Choroid plexus epithelial cell (primary cell): Measurements from ENCODE around the gene MYH10.
"Not testable (repeated sequence)": the region's sequence is repeated elsewhere in the genome, so short reads cannot be mapped to it uniquely, and the experiment has no call there.

Experiments used
- DNase-seq: peaks from one replicate; pipeline ENCODE4 v3.0.0-alpha.2; 2010; ENCODE audit warnings: low read depth
- H3K4me3 ChIP-seq: 2 replicates; pipeline ENCODE4 v1.5.1; 2011; ENCODE audit warnings: low read depth, mild to moderate bottlenecking, control low read depth, low read length, moderate library complexity
- TF ChIP-seq, protein P1 (sequence below): conservative IDR thresholded peaks from 2 replicates; pipeline ENCODE4 v1.5.1; 2011; ENCODE audit warnings: low read depth, mild to moderate bottlenecking, control low read depth, inconsistent platforms, low read length, moderate library complexity

The MYH10 gene

DNA sequence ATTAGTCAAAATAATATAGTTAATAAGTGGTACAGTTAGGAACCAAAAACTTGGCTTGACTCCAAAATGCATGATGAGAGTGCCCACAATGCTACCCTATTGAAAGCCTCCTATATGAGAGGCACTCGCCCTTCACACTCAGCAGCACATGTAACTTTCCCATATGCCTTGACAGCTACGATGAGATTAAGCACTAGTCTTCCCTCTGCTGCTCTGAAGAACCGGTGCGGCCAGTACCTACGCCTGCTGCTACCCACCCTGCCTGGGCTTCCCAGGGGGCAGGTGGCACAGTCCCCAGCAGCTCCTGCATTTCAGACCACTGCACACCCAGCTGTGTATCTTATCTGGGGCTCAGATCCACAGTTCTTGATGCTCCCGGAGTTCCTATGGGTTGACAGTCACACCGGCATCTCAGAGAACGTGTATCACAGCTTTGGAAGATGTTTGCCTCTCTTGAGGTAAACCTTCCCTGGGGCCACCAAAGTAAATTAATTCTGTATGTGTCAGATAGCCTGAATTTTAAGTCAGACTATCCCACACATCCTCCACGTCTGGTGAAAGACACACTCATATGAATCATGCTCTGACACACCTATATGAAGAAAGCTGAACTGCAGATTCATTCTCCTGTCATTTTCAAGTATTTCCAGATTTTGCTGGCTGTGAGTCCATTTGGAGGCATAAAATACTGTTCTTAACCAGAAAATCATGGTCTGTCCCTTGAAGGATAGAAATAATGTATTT lies 77.8 kb downstream of the MYH10 start:
- H3K4me3 ChIP-seq: no peak overlapping the region
- peak; percentile 31 for DNase-seq
- TF ChIP-seq, protein P1, sequence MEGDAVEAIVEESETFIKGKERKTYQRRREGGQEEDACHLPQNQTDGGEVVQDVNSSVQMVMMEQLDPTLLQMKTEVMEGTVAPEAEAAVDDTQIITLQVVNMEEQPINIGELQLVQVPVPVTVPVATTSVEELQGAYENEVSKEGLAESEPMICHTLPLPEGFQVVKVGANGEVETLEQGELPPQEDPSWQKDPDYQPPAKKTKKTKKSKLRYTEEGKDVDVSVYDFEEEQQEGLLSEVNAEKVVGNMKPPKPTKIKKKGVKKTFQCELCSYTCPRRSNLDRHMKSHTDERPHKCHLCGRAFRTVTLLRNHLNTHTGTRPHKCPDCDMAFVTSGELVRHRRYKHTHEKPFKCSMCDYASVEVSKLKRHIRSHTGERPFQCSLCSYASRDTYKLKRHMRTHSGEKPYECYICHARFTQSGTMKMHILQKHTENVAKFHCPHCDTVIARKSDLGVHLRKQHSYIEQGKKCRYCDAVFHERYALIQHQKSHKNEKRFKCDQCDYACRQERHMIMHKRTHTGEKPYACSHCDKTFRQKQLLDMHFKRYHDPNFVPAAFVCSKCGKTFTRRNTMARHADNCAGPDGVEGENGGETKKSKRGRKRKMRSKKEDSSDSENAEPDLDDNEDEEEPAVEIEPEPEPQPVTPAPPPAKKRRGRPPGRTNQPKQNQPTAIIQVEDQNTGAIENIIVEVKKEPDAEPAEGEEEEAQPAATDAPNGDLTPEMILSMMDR: no peak

DNA sequence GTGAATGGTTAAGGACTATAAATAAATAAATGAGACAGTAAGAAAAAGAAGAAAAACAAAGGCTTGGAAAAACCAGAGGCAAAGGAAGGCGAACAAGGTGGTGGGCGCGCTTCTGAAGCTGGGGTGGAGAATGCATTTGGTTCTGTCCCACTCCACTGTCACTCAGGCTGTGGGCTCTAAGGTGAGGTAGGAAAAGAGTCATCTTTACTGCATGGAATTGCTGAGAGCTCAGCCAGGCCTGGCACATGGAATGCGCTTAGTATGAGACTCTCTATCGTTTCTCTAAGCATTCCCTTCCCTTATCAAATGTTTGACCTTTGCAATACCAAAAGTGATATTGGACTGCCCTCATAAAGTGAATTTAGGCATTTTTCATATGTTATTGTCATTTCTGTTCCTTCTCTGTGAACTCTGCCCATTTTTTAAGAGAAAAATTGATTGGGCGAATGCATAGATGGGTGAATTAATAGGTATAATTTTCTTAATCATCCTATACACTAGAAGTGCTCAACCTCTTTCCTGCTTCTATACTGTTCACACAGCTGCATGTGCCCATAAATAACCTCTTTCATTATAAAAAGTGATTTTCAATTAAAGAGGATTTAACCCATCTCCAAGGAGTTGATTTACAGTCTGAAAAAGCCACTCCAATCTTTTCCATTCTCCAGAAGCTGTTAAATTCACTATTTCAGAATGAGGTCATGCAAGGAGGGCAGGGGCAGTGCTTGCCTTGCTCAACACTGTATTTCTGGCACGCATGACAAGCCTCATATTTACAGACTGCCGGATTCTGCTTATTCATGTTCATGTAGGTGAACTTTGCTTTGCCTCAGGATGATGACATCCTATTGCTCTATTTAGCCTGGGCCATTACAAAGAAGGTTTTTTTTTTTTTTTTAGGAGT lies 87.7 kb downstream of the MYH10 start:
- TF ChIP-seq, protein P1: no peak
- DNase-seq: peak; percentile 98
- no peak overlapping the region for H3K4me3 ChIP-seq

DNA sequence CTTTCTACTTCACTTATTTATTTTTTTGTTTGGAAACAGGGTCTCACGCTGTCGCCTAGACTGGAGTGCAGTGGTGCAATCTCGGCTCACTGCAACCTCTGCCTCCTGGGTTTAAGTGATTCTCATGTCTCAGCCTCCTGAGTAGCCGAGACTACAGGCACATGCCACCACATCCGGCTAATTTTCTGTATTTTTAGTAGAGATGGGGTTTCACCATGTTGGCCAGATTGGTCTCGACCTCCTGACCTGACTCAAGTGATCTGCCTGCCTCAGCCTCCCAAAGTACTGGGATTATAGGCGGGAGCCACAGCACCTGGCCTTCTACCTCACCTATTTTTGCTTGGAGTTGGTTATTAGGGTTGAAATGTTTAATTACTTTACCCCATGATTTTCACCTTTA lies 90.5 kb downstream of the MYH10 start:
- not testable (repeated sequence) for H3K4me3 ChIP-seq, DNase-seq

DNA sequence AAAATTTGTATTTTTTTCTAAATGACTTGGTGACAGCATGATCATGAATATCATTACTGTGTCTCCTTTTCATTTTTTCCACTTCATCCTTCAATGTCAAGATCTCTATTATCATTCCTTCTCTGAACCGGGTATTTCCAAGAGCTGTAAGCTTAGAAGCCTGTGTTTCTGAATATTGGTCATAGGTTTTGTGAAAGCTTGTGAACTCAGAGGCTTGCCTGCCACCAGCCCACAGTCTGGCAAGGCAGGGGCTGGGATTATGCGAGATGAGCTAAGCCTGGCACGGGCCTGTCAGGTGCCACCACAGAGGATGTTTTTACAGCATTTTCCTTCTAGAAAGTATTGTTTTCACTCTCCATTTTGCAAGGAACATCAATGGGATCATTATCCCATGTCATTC lies 92.8 kb downstream of the MYH10 start:
- no peak overlapping the region for H3K4me3 ChIP-seq
- no peak for DNase-seq
- TF ChIP-seq, protein P1: no peak

DNA sequence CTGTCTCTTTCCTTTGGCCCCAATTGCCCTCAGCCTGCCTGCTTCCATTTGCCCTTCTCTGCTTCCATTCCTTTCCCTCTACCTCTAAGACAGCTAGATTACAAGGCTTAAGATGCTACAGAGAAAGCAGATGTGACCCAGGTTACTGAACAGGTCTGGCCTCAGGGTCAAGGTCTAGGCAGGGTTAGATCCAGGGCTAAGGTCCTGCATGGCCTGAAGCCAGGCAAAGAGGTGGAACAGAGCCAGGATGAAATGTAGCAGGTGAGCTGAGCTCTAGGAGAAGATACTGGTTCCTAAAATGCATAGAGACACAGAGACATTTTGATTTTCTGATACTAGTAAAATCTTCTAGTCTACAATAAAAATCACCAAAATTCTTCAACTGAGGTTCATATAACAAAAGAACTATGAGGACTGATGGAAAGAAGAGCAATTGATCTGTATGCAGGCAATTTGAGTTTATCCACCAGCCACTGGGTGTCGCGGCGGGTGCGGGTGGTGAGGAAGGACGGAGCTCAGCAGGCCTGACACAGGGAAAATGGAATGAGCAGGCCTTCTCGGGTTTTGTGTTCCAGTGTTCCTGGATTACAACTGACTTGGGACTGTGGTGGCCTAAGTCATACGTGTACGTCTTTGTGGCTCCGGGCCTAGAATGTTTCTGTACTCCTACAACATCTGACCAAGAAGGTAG lies 95.9 kb downstream of the MYH10 start:
- no peak overlapping the region for H3K4me3 ChIP-seq
- TF ChIP-seq, protein P1: no peak
- no peak for DNase-seq

DNA sequence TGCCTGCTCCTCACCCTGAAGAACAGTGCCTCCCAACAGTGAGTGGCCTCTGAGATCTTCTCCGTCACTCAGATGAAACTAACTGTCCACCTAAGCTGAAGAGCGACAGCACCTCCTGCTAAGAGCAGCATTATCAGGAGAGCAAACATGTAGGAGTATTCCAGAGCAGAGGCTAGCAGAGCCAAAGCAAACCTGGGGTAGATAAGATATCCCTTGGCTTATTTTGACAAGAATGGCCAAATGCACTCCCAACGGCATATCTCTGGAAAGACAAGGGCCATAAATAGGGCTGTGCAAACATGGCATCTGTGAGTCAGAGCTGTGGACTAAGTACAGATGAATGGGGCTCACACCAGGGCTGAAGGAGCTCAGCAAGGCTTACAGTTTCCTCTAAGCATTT lies 98.5 kb downstream of the MYH10 start:
- DNase-seq: peak; percentile 35

DNA sequence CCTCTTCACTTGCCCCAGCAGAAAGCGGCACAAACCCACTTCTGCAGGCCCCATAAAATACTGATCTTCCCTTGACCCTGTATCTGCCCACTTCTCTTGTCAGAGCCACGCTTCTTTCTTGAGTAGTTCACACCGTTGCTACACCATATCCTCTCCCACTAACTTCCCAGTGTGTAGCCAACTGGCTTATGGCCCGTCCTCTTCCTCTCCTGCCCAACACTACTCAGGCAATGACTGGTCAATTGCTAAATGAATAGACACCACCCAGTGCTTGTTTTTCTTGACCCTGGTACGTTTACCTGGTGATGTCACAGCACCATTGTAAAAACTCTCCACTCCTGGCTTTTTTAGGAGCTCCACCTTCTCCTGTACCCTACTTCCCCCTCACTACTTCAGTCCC lies 107.9 kb downstream of the MYH10 start:
- no peak for DNase-seq
- no peak overlapping the region for H3K4me3 ChIP-seq
- TF ChIP-seq, protein P1: no peak

More for the DNA sequence above, 98.5 kb downstream of the MYH10 start:
- TF ChIP-seq, protein P1: no peak
- no peak overlapping the region for H3K4me3 ChIP-seq
